ENCODE data around the gene CEP131.

Gene CEP131

DNA sequence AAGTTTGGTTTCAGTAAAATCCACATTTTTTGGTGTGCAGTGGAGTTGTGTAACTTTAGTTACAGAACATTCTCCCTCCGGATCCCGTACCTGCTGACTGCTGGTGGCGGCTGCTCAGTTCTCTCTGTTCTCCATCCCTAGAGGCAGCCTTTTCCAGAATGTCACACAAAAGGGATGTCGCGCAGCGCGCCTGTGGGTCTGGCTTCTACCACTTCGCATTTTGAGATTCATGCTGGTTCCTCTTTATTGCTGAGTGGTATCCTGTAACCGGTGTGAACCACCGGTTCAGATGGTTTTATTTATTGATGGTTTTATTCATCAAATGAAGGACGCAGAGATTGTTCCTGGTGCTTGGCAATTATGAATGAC is 981 bp upstream of the CEP131 start:
- no peak for DNase-seq (ENCODE audit: low read depth)

DNA sequence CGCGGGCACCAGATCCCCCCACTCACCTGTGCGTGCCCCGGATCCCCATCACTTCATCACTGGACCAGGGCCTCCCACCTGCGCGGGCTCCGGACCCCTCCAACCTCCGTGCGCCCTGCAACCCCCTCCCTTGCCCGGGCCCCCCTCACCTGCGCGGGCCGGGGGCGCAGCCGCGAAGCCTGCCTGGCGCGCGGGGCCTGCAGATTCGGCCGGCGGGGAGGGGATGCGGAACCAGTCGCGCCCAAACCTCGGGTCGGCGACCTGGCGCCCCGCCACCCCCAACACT is 202 bp downstream of the CEP131 start:
- no peak for DNase-seq (ENCODE audit: low read depth)

DNA sequence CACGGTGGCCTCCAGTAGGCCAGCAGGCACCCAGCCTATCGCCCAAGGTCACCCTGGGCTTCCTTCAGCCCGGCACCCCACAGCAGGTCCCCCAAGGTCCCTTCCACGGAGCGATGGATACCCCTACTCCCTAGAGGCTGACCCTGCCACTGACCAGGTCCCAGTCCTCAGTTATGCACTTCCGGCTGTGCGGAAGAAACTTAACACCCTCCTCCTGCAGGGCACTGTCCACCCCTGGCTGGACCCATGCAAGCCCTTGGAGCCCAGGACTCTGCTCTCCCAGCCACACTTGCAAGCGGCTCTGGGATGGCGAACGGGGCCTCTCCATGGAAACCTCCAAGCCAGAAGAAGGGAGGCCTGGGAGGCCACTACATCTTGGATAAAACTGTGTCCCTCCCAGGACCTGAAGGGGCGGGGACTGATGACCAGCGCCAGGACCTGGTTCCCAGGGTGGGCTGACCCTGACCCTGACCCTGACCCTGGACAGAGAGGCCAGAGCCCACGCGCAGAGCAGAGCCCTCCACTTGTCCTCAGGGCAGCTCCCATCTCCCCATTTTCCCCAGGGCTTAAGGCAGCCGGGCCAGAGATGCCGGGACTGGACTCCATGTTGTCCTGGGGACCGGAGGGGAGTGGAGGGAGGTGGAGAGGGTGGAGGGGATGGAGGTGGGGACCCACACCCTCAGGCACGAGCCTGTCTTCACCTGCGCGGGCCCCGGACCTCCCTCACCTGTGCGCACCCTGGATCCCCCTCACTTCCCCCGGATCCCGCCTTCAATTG is 734 bp downstream of the CEP131 start:
- DNase-seq (ENCODE audit: low read depth): no peak

DNA sequence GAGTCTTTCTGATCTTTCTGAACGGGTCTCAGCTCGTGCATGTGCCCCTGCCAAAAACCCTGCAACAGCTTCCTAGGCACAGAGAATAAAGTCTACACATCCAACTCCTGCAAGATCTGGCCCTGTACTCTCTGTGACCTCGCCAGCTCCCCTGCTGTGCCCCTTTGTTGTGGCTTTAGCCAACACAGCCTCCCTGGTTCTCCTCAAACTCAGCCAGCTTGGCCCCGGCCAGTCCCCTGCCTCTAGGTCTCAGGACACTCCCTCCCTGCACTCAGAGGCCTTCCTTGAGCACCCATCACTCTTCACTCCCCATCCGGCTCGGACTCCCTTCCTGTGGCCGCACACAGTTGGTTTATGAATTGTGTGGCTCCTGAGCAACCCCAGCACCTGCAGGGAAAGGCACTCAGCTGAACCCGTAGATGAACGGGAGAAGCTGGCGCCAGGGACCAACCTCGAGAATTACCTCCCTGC is 1.4 kb downstream of the CEP131 start:
- no peak for DNase-seq (ENCODE audit: low read depth)

DNA sequence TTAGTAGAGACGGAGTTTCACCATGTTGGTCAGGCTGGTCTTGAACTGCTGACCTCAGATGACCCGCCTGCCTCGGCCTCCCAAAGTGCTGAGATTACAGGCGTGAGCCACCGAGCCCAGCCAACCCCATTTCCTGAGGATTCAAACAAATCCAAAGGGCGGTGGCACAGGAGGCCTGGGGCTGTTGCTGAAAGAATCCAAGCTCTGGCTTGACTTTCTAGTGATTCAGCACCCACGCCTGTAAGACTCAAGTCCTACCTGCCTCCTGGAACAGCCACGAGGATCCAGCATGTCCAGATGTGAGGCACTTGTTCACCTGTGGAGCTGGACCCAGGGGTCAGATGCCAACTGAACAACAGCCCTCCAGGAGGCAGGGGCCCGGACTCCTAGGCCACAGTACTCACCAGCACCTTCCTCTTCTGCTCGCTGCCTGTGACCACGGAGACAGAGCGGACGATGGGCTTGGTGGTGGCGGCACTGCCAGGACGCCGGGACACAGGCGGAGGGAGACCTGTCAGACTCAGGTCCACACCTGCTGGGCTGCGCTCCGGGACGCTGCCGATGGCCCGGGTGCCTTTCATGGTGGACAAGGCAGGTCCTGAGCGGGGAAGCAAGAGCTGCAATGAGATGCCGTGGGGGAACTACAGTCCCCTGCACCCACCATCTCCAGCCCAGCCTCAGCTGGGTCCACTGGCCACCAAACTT is 3.1 kb downstream of the CEP131 start:
- no peak for DNase-seq (ENCODE audit: low read depth)

DNA sequence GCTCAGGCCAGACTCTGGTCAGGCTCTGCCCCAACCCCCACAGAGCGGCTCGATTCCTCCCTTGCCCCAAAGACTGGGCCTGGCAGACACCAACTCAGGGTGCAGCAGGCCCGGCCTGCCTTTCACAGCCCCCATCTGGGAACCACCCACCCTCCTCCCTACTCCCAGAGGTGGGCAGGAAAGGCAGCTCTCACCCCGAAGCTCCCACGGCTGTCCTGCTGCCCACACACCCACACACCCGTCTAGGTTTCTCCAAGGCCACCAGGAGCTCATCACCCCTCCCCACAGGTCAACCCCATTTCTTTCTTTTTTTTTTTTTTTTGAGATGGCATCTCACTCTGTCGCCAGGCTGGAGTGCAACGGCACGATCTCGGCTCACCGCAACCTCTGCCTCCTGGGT is 3.8 kb downstream of the CEP131 start:
- DNase-seq (ENCODE audit: low read depth): no peak

DNA sequence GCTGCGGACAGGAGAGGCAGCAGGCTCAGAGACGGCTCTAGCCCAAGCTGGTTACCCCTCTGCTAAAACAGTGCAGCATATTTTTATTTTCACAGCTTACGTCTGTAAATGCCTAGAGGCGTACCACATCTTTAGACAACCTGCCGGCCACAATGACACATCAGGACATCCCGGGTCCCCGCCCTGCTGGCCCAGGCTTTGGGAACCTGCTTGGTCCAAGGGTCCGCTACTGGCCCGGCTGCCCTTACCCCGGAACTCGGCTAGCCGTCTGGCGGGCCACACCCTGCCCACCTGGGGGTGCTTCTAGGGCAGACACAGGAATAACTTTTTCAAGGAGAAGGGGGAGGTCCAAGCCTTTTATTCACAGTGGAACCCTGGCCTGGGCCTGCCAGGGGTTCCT is 4.3 kb downstream of the CEP131 start:
- DNase-seq (ENCODE audit: low read depth): no peak

DNA sequence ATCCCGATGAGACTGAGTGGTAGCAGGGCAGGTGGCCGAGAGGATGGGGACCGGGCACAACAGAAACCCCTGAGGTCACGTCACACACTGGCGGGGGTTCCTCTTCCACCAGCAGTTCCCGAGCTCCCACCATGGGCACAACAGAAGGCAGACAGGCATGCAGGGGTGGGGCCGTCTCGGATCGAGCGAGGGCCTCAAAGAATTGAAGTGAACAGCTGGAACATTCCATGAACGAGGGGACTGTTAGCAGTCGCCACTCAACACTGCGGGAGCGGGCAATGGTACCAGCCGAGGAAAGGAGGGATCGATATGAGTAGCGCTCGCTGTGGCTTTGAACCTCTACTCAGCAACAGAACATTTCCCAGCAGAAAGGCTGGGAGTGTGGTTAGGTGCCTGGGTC is 5.3 kb downstream of the CEP131 start:
- no peak for DNase-seq (ENCODE audit: low read depth)

DNA sequence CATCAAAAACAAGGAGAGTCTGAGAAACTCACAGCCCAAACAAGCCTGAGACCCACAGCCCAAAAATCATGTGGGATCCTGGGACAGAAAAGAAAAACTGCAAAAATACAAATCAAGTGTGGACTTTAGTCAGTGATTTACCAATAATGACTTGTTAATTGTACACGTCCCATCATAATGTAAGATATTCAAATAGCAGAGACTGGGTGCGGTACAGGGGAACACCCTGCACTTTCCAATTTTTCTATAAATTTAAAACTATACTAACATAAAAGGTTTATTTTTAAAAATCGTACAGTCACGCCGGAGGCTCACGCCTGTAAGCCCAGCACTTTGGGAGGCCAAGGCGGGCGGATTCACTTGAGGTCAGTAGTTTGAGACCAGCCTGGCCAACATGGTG is 8.8 kb downstream of the CEP131 start:
- no peak for DNase-seq (ENCODE audit: low read depth)

DNA sequence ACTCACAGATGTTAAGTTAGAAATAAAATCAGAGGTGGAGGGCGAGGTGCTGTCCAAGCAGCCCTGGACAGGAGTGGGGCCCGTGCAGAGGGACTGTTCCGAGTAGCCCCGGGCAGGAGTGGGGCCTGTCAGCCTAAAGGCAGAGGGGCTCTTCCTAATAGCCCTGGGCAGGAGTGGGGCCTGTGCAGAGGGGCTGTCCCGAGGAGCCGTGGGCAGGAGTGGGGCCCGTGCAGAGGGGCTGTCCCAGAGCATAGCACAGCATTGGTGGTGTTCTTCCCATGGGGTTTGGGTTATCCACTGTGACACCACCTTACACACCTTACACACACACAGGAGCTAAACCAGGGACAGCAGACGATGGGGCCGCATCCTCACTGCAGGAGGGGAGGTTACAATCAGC is 10.4 kb downstream of the CEP131 start:
- no peak for DNase-seq (ENCODE audit: low read depth)

DNA sequence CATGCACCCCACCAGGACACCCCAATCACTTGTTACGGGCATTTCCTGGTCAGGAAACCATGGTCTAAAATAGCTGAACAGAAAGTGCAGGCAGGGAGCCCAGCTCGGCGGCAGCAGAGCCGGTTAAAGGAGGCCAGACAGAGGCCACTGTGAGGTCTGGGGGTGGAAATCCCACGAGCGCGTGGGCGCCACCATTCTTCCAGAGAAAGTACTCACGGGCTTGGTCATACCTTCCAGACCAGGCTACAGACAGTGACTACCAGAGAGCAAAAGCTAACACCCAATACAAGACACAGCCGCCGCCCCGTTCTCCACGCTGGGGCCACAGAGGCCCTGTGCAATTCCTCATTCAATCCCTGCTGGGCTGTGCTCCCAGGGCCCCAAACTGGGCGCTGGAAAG is 11.9 kb downstream of the CEP131 start:
- DNase-seq (ENCODE audit: low read depth): no peak

DNA sequence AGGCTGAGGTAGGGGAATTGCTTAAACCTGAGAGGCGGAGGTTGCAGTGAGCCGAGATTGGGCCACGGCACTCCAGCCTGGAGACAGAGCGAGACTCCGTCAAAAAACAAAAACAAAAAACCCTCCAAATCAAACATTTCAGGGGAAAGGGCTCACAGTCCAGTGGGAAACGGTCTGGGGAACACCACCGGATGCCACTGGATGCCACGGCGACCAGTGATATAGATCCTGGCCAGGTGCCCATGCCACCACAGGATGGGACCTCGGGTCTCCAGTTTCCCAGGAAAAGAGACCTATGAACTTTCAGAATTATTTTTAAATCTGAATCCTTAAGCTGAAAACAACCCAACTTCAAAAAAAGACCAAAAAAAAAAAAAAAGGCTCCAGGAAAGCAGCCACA is 12.3 kb downstream of the CEP131 start:
- DNase-seq (ENCODE audit: low read depth): no peak

DNA sequence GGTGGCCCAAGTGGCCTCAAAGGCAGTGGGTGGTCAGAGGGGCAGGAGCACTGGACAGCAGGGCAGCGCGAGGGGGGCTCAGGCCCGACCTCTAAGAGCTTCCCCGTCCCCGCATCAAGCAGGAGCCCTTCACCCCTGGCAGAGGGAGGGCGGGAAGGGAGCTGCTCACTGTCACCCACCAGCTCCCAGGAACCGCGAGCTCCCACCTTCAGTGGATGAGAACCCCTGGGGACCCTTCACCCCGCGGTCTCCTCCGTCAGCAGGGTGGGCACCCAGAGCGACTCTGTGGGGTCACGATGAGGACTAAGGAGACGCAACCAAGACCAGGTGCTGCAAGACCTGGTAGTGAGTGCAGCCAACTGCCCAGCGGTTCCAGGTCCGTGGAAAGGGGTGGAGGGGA is 13.6 kb downstream of the CEP131 start:
- DNase-seq (ENCODE audit: low read depth): no peak

DNA sequence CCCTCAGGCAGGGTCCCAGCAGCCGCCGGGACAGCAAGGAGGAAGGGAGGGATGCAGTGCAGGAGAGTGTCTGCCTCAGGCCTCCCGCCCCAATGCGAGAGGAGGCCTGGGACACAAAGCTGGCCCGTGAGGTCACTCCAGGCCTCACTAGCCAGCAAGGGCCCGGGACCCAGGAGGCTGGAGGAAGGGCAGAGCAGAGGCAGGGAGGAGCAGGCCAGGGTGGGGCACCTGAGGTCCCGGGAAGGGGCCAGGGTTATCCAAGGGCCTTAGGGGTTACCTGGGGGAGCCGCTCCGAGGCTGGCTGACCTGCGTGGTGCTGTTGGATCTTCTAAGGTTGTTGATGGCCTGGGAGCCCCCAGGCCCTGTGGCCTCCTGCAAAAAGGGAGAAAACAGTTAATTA is 14.1 kb downstream of the CEP131 start:
- DNase-seq (ENCODE audit: low read depth): no peak

DNA sequence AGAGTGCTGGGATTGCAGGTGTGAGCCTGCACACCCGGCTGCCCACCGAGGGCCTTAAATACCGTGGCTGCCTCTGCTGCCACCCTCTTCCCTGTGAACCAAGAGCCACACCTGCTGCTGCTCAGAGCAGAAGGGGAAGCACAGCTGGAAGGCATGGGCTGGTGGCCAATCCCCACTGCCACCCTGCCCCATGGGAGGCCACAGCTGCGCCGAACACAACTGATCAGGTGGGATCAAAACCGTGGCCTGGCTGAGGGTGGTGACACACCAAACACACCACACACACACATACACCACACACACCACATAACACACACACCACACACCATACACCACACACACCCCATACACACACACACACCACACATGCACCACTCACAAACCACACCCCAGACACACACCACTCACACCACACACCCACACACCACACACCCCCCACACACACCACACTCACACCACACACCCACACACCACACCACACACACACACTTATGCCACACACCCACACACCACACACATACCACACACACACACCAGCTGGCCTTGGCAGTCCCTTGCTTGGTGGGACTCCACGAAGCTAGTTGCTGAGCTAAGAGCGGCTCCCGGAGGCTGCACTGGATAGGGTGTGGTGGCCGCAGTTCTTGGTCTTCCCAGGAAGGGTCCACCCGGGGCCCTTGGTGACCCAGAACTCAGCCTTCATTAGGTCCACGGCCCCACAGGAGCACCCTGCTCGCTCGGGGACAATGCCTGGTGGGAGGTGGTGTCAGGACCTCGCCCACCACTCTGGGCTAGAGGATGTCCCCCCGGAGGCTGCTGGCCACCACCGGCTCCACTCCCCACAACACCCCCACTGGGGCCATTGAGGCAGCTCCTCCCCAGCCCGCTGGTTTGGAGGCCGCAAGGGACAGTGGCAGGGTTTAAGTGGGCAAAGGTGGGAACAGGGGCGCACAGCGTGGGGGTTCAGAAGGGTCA is 14.9 kb downstream of the CEP131 start:
- no peak for DNase-seq (ENCODE audit: low read depth)

DNA sequence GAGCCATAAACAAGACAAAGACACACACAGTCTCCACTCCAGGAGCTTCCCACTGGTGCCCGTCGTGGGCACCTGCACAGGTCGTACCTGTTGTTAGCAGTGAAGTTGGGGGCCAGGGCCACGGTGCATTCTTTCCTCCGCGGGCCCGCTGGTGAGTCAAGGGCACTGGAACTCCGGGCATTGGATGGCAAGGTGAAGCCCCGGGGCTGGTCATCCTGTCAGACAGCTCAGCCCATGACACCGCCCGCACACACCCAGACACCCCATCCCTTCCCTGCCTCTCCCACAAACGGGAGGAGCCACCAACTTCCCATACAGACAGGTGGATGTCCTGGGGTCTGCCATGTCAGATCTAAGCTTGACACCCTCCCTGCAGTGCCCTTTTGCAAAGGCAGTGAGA is 16.1 kb downstream of the CEP131 start:
- DNase-seq (ENCODE audit: low read depth): no peak

DNA sequence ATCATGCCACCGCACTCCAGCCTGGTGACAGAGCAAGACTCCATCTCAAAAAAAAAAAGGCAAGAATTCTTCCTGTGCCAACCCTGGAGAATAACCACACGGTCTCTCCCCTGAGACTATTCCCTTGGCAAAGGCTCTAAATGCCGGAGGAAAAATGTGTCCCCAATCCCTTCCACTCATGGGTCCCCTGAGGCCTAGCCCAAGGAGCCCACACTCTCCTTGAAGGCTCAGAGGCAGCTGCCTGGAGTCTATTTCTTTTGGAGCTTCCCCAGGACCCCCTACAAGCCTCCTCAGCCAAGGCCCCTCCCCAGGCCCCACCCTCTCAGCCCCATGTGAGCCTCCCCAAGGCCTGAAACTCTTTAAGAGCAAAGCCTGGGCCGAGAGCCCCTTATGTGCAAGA is 16.6 kb downstream of the CEP131 start:
- DNase-seq (ENCODE audit: low read depth): no peak

DNA sequence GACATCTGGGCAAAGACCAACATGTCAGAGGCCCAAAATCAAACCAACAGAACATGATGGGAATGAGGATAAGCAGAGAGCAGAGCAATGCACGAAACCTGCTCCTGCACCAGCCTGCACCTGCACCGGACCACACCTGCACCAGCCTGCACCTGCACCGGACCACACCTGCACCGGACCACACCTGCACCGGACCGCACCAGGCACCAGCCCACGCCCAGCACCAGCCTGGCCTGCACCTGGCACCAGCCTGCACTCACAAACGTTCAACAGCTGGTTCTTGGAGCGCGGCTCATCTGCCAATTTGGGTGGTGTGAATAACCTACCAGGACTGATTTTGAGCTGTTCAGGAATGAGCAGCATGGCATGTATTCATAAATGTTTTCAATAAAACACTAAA is 18.2 kb downstream of the CEP131 start:
- DNase-seq (ENCODE audit: low read depth): no peak

DNA sequence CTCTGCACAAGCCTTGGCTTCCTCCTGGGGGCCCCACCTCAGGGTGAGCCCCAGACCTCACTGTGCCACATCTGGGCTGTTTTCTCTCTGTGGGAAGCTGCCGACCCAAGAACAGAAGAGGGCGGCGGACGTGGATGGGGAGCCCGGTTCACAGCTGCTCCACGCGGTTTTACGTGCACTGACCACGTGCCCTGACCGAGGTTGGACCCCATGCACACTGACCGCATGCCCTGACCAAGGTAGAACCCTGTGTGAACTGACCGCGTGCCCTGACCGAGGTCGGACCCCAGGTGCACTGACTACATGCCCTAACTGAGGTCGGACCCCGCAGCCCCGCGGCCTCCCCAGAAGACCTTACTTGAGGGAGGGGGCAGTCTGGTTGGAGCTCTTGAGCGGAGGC is 19.6 kb downstream of the CEP131 start:
- no peak for DNase-seq (ENCODE audit: low read depth)

DNA sequence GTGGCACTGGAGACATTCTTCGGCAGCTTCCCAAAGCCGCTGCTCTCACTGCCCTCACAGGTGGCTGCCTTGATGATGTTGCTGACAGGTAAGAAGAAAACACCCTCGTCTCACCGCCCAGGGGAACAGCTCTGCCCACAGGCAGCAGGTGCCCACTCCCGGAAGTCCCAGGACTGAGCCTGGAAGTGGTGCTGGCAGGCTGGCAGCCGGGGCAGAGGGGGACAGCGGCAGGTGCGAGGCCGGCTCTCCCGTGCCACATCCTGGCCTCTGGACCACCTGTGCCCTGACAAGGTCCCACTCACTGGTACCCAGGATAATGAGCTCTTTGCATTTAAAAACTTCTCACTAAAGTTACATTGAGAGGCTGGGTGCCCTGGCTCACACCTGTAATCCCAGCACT is 20.4 kb downstream of the CEP131 start:
- DNase-seq (ENCODE audit: low read depth): no peak

DNA sequence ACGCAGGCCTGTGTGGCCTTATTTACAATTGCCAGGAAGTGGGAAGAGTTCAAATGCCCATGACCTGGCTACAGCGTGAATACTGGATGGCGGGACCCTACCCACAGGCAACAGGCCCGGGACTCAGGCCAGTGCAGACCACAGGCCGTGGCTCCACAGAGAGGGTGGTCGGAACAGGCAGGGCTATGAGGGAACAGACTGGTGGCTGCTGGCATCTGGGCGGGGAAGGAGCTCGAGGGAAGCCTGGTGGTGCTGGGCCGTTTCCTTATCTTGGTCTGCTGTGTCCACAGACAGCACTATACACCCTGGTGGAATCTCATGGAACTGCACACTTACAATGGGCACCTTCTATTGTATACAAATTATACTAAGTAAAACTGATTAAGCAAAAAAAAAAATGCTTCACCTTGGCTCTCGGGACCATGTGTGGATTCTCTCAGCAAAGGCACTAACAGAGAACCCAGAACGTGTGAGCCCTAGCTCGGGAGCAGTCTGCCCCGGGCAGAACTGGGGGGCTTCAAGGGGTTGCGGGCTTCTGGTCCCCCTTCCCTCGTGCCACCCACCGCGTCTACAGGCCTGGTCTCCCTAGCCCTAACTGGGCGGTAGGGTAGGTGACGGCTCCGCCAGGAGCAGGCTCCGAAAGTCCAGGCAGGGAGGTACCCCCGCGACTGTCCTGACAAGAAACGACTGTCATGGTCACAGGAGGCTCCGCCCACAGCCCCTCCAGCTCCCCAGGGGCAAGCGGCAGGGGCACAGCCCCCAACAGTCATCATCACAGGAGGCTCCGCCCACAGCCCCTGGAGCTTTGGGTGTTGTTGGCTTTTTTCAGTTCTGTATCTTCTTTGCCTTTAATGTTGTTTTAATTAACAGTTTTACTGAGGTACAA is 21.8 kb downstream of the CEP131 start:
- no peak for DNase-seq (ENCODE audit: low read depth)

DNA sequence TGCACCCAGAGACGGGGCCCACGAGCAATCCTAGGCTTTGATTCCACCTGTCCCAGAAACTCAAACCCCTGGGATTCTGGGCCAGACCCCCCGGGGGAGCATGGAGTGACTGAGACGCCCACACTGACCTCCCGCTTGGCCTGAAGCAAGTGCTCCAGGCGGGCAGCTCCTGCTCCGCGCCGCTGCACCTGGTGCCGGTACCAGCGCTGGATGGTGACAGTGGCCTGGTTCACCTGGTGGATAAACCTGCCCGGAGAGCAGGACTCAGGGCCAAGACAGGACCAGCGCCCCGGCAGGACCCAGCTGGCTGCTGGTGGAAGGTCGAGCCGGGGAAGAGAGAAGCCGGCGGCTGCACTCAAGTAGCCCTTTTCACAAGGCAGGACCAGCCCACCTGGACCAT is 22.6 kb downstream of the CEP131 start:
- no peak for DNase-seq (ENCODE audit: low read depth)
